ENCODE results near the gene FN3K. TPM values are rescaled to one million over a fixed set of nuclear protein-coding genes. Genes with fewer than 3 reads are reported as not detected.
"Not testable (repeated sequence)": the region's sequence is repeated elsewhere in the genome, so short reads cannot be mapped to it uniquely, and the experiment has no call there.

The FN3K gene
- total and polyA plus RNA-seq, 3 experiments from 2014 or later = 0.79 to 2.3 (median 1.3) TPM

DNA sequence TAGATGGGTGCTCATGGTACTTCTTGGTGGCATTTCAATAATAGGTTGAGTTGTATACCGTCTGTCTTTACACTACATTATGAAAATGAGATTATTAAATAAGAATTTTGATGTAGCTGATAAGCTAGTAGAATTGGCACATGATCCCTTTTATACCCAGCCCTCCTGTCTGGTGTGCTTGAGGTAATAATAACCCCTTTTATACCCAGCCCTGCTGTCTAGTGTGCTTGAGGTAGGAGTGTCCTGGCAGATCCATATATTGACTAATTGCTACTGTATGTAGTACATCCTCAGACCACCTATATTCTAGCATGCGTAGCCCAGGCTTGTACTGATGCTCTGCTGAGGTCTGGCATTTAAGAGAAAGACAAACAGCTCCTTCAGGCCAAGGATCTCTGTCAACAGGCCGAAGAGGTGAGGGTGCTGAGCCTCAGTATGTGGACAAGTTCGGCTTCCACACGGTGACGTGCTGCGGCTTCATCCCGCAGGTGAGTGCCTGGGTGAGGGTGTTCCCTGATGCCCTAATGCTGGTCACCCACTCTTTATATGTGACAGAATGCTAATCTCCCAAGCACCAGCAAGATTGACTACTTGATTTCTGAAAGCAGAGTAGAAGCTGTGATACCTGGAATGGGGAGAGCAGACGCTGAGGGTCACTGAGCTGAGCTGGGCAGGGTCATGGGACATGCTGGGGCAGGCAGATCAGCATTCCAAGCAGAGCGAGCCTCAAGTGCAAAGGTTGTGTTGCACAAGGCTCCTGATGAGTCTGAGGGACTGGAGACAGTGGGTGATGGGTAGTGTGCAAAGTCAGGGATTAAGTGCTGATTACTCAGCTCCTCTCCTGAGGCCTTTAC lies 5.7 kb downstream of the FN3K start:
- peaks cover 5 to 11% (median 7%) of the 10 kb centered on the region in 5 donors for H3K9me3 Mint-ChIP-seq
- Histone ChIP-seq H3K4me1 (ENCODE audit: insufficient read depth, low read length) (no peaks in the 10 kb centered on the region), H3K27ac (ENCODE audit: low read depth, low read length) (no peak overlapping the region), H3K36me3 (ENCODE audit: insufficient read depth, low read length) (peaks cover 14% of the 10 kb centered on the region), H3K4me3 (ENCODE audit: low read length) (no peak overlapping the region), H3K9me3 (ENCODE audit: low read length) (no peaks in the 10 kb centered on the region), H3K27me3 (ENCODE audit: insufficient read depth, low read length, poor library complexity, severe bottlenecking) (no peaks in the 10 kb centered on the region)
- no peaks in the 10 kb centered on the region for H3K27me3 Mint-ChIP-seq
- H3K4me1 Mint-ChIP-seq = peaks cover 0 to 1% (median 0%) of the 10 kb centered on the region in 3 donors
- no peak for DNase-seq
- POLR2A ChIA-PET = no interaction called here
- H3K4me3 Mint-ChIP-seq = no peak overlapping the region
- H3K36me3 Mint-ChIP-seq = peaks cover 10 to 28% (median 24%) of the 10 kb centered on the region in 3 donors
- CTCF ChIA-PET = interaction anchor here (0.6 kb wide), 1 partner anchor 253 kb away, joined by 3 read pairs; no protein-coding TSS in a partner anchor
- H3K27ac Mint-ChIP-seq = no peak overlapping the region

- H3K36me3 ChIP-seq (ENCODE audit: insufficient read depth, low read length) = peaks cover 14% of the 10 kb centered on the region
- H3K4me3 ChIP-seq (ENCODE audit: low read length) = no peak overlapping the region
- H3K4me1 ChIP-seq (ENCODE audit: insufficient read depth, low read length) = no peaks in the 10 kb centered on the region
- H3K27me3 ChIP-seq (ENCODE audit: insufficient read depth, low read length, poor library complexity, severe bottlenecking) = no peaks in the 10 kb centered on the region
- ChIA-PET POLR2A (no interaction called here), CTCF (no interaction called here)
- Mint-ChIP-seq H3K9me3 (peaks cover 5 to 11% (median 8%) of the 10 kb centered on the region in 5 donors), H3K27ac (no peak overlapping the region), H3K27me3 (no peaks in the 10 kb centered on the region), H3K36me3 (peaks cover 10 to 27% (median 26%) of the 10 kb centered on the region in 3 donors), H3K4me1 (no peaks in the 10 kb centered on the region), H3K4me3 (no peak overlapping the region)
- no peak for DNase-seq
- no peaks in the 10 kb centered on the region for H3K9me3 ChIP-seq (ENCODE audit: low read length)
- no peak overlapping the region for H3K27ac ChIP-seq (ENCODE audit: low read depth, low read length)
Measured at GRCh38 chr17:82743344-82744219, 8.2 kb downstream of the FN3K start.

DNA sequence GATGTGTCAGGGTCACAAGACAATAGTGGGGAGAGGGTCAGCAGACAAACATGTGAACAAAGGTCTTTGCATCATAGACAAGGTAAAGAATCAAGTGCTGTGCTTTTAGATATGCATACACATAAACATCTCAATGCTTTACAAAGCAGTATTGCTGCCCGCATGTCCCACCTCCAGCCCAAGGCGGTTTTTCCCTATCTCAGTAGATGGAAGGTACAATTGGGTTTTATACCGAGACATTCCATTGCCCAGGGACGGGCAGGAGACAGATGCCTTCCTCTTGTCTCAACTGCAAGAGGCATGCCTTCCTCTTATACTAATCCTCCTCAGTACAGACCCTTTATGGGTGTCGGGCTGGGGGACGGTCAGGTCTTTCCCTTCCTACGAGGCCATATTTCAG lies 9.3 kb downstream of the FN3K start:
- H3K27me3 ChIP-seq (ENCODE audit: insufficient read depth, low read length, poor library complexity, severe bottlenecking); H3K4me3 ChIP-seq (ENCODE audit: low read length); H3K27ac Mint-ChIP-seq; H3K4me1 Mint-ChIP-seq; H3K27me3 Mint-ChIP-seq; H3K9me3 ChIP-seq (ENCODE audit: low read length); CTCF ChIA-PET; H3K27ac ChIP-seq (ENCODE audit: low read depth, low read length); H3K4me3 Mint-ChIP-seq; DNase-seq; H3K4me1 ChIP-seq (ENCODE audit: insufficient read depth, low read length); POLR2A ChIA-PET: not testable (repeated sequence)
- Mint-ChIP-seq H3K9me3 (peaks cover 5 to 11% (median 8%) of the 10 kb centered on the region in 5 donors), H3K36me3 (peaks cover 10 to 27% (median 24%) of the 10 kb centered on the region in 3 donors)
- peaks cover 14% of the 10 kb centered on the region for H3K36me3 ChIP-seq (ENCODE audit: insufficient read depth, low read length)

DNA sequence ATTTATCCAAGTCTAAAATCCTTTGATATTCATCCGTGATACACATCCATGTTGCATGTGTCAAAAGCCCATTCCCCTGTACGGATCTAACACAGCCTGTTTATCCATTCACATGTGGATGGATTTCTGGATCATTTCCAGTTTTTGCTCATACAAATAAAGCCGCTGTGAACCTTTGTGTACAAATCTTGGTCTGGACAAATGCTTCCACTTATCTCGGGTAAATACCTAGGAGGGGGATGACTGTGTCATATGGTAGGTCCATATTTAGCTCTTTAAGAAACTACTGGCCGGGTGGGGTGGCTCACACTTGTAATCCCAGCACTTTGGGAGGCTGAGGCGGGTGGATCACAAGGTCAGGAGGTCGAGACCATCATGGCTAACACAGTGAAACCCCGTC lies 10.1 kb downstream of the FN3K start:
- Mint-ChIP-seq H3K4me3 (peak overlapping the region in 1 of 7 donors; percentile 60), H3K27me3 (no peaks in the 10 kb centered on the region), H3K36me3 (peaks cover 9 to 19% (median 18%) of the 10 kb centered on the region in 3 donors), H3K4me1 (peaks cover 0 to 4% (median 0%) of the 10 kb centered on the region in 3 donors), H3K27ac (no peak overlapping the region), H3K9me3 (peaks cover 5 to 10% (median 8%) of the 10 kb centered on the region in 5 donors)
- H3K4me1 ChIP-seq (ENCODE audit: insufficient read depth, low read length) = no peaks in the 10 kb centered on the region
- H3K36me3 ChIP-seq (ENCODE audit: insufficient read depth, low read length) = peaks cover 7% of the 10 kb centered on the region
- ChIA-PET POLR2A (no interaction called here), CTCF (no interaction called here)
- H3K4me3 ChIP-seq (ENCODE audit: low read length) = no peak overlapping the region
- no peaks in the 10 kb centered on the region for H3K27me3 ChIP-seq (ENCODE audit: insufficient read depth, low read length, poor library complexity, severe bottlenecking)
- no peaks in the 10 kb centered on the region for H3K9me3 ChIP-seq (ENCODE audit: low read length)
- DNase-seq = no peak
- no peak overlapping the region for H3K27ac ChIP-seq (ENCODE audit: low read depth, low read length)

- H3K9me3 Mint-ChIP-seq = peaks cover 0 to 8% (median 0%) of the 10 kb centered on the region in 5 donors
- POLR2A ChIA-PET = no interaction called here
- peaks cover 8 to 16% (median 9%) of the 10 kb centered on the region in 3 donors for H3K4me1 Mint-ChIP-seq
- Histone ChIP-seq H3K4me1 (ENCODE audit: insufficient read depth, low read length) (peaks cover 13% of the 10 kb centered on the region), H3K36me3 (ENCODE audit: insufficient read depth, low read length) (no peaks in the 10 kb centered on the region), H3K27ac (ENCODE audit: low read depth, low read length) (no peak overlapping the region), H3K4me3 (ENCODE audit: low read length) (no peak overlapping the region), H3K27me3 (ENCODE audit: insufficient read depth, low read length, poor library complexity, severe bottlenecking) (no peaks in the 10 kb centered on the region), H3K9me3 (ENCODE audit: low read length) (no peaks in the 10 kb centered on the region)
- CTCF ChIA-PET = no interaction called here
- H3K27me3 Mint-ChIP-seq = no peaks in the 10 kb centered on the region
- peak overlapping the region in 1 of 8 donors; percentile 42 for H3K27ac Mint-ChIP-seq
- peak overlapping the region in 2 of 7 donors; percentile 73 to 87 for H3K4me3 Mint-ChIP-seq
- DNase-seq = no peak
- peaks cover 0 to 4% (median 0%) of the 10 kb centered on the region in 3 donors for H3K36me3 Mint-ChIP-seq
Measured at GRCh38 chr17:82748756-82749155, 13.3 kb downstream of the FN3K start.

- DNase-seq = no peak
- Mint-ChIP-seq H3K9me3 (peaks cover 0 to 8% (median 0%) of the 10 kb centered on the region in 5 donors), H3K27ac (peak overlapping the region in 5 of 8 donors; percentile 42 to 82 (median 56)), H3K27me3 (peaks cover 0 to 3% of the 10 kb centered on the region in 2 donors), H3K36me3 (peaks cover 0 to 4% (median 0%) of the 10 kb centered on the region in 3 donors), H3K4me1 (peaks cover 17 to 31% (median 23%) of the 10 kb centered on the region in 3 donors), H3K4me3 (peak overlapping the region; percentile 59 to 87 (median 76))
- Histone ChIP-seq H3K9me3 (ENCODE audit: low read length) (no peaks in the 10 kb centered on the region), H3K27ac (ENCODE audit: low read depth, low read length) (no peak overlapping the region), H3K4me3 (ENCODE audit: low read length) (no peak overlapping the region), H3K36me3 (ENCODE audit: insufficient read depth, low read length) (no peaks in the 10 kb centered on the region), H3K27me3 (ENCODE audit: insufficient read depth, low read length, poor library complexity, severe bottlenecking) (no peaks in the 10 kb centered on the region), H3K4me1 (ENCODE audit: insufficient read depth, low read length) (peaks cover 13% of the 10 kb centered on the region)
- CTCF ChIA-PET = no interaction called here
- POLR2A ChIA-PET = no interaction called here
Measured at GRCh38 chr17:82750241-82750908, 15.0 kb downstream of the FN3K start.

- Mint-ChIP-seq H3K27ac (no peak overlapping the region), H3K27me3 (peaks cover 0 to 3% of the 10 kb centered on the region in 2 donors), H3K36me3 (peaks cover 0 to 4% (median 2%) of the 10 kb centered on the region in 3 donors), H3K4me3 (peak overlapping the region in 1 of 7 donors; percentile 40), H3K9me3 (peaks cover 0 to 3% (median 0%) of the 10 kb centered on the region in 5 donors), H3K4me1 (peaks cover 22 to 36% (median 28%) of the 10 kb centered on the region in 3 donors)
- POLR2A ChIA-PET = no interaction called here
- H3K4me1 ChIP-seq (ENCODE audit: insufficient read depth, low read length) = peaks cover 13% of the 10 kb centered on the region
- H3K36me3 ChIP-seq (ENCODE audit: insufficient read depth, low read length) = no peaks in the 10 kb centered on the region
- CTCF ChIA-PET = no interaction called here
- H3K27ac ChIP-seq (ENCODE audit: low read depth, low read length) = no peak overlapping the region
- no peaks in the 10 kb centered on the region for H3K27me3 ChIP-seq (ENCODE audit: insufficient read depth, low read length, poor library complexity, severe bottlenecking)
- H3K9me3 ChIP-seq (ENCODE audit: low read length) = no peaks in the 10 kb centered on the region
- no peak overlapping the region for H3K4me3 ChIP-seq (ENCODE audit: low read length)
- peak in 1 of 5 donors; percentile 79 for DNase-seq
Measured at GRCh38 chr17:82751171-82751570, 15.8 kb downstream of the FN3K start.

Measured in CD8-positive, alpha-beta memory T cell (primary cell).